Panc1 (cell line): ENCODE results near the gene VASN.

Experiments
- CTCF ChIP-seq: fragments of 450-650 bp; IDR thresholded peaks from 2 replicates; pipeline ENCODE4 v1.5.1; 2017; ENCODE audit warnings: mild to moderate bottlenecking
- POLR2AphosphoS5 ChIP-seq: IDR thresholded peaks from 2 replicates; pipeline ENCODE4 v1.6.1; 2012; ENCODE audit warnings: mild to moderate bottlenecking, low read depth, low read length, moderate library complexity
- REST ChIP-seq, 2 experiments: IDR thresholded peaks; 2 replicates each; pipeline ENCODE4 v1.6.1; 2011 to 2012; ENCODE audit warnings: low read depth in 2 of 2, control low read depth in 1 of 2, low read length in 1 of 2, mild to moderate bottlenecking in 1 of 2, moderate library complexity in 1 of 2; ENCODE audit not compliant: insufficient read depth in 1 of 2
- SIN3A ChIP-seq: IDR thresholded peaks from 2 replicates; pipeline ENCODE4 v1.6.1; 2012; ENCODE audit warnings: low read depth, mild to moderate bottlenecking, low read length, moderate library complexity, borderline replicate concordance; ENCODE audit not compliant: insufficient read depth

DNA sequence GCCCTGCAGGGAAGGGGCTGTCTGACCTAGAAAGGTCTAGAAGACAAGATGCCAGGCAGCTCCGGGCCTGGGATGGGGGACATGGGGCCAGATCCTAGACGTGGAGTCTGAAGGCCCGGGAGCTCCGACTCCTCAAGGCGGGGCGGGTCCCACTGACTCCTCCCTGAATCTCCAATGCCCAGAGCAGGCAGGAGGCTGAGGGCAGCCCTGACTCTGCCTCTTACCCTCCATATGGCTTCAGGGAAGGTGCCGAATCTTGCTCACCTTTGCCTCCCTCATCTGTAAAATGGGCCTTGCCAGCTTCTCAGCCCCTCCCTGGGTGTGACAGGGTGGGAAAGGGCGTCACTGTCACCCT, 14.8 kb downstream of the VASN start:
- no peak for TF ChIP-seq CTCF
- TF ChIP-seq REST (IDR thresholded peaks at IDR 0.05; ENCODE audit: insufficient read depth in 1 of 2, low read depth in 2 of 2, low read length in 1 of 2) = no peak
- no peak for TF ChIP-seq POLR2AphosphoS5
- no peak for TF ChIP-seq SIN3A
